Measurements from ENCODE around the gene ZC3H14.

Gene ZC3H14

GRCh38 chr14:88613552-88614010, 50.7 kb downstream of the ZC3H14 start:
- DNase-seq, result peak; percentile 56 to 65

- DNase-seq, result no peak
Observed at GRCh38 chr14:88614218-88614907, 51.5 kb downstream of the ZC3H14 start.

GRCh38 chr14:88616697-88617096, 53.9 kb downstream of the ZC3H14 start:
- no peak for DNase-seq

- no peak for DNase-seq
Observed at GRCh38 chr14:88617479-88617878, 54.6 kb downstream of the ZC3H14 start.

GRCh38 chr14:88618476-88618875, 55.6 kb downstream of the ZC3H14 start:
- DNase-seq, result no peak

GRCh38 chr14:88621100-88621499, 58.3 kb downstream of the ZC3H14 start:
- DNase-seq, result no peak

- no peak for DNase-seq
Observed at GRCh38 chr14:88625671-88626070, 62.8 kb downstream of the ZC3H14 start.

GRCh38 chr14:88628033-88628432, 65.2 kb downstream of the ZC3H14 start:
- no peak for DNase-seq

- DNase-seq, result no peak
Observed at GRCh38 chr14:88628462-88628861, 65.6 kb downstream of the ZC3H14 start.

GRCh38 chr14:88630565-88630964, 67.7 kb downstream of the ZC3H14 start:
- no peak for DNase-seq

- no peak for DNase-seq
Observed at GRCh38 chr14:88631091-88631490, 68.3 kb downstream of the ZC3H14 start.

- no peak for DNase-seq
Observed at GRCh38 chr14:88632512-88632911, 69.7 kb downstream of the ZC3H14 start.

GRCh38 chr14:88639221-88639620, 76.4 kb downstream of the ZC3H14 start:
- DNase-seq, result no peak

- DNase-seq, result no peak
Observed at GRCh38 chr14:88660056-88660455, 97.2 kb downstream of the ZC3H14 start.

- DNase-seq, result peak; percentile 70 to 71
Observed at GRCh38 chr14:88667555-88668273, 104.9 kb downstream of the ZC3H14 start.

GRCh38 chr14:88668448-88669116, 105.7 kb downstream of the ZC3H14 start:
- DNase-seq, result no peak

GRCh38 chr14:88669346-88669745, 106.5 kb downstream of the ZC3H14 start:
- no peak for DNase-seq

Measured in AML-193 (cell line).